GM18867 (cell line): ENCODE measurements around the gene AGXT2.
"Not testable (repeated sequence)": the region's sequence is repeated elsewhere in the genome, so short reads cannot be mapped to it uniquely, and the experiment has no call there.

Experiments used
- ATAC-seq: cut with Tn5 transposase; IDR thresholded peaks from one replicate; pipeline ENCODE4 v1.9.1; 2021; ENCODE audit warnings: mild to moderate bottlenecking, moderate library complexity; ENCODE audit not compliant: unreplicated experiment

The AGXT2 gene

GRCh38 chr5:35056686-35057085, 8.9 kb upstream of the AGXT2 start:
- no peak for ATAC-seq

- no peak for ATAC-seq
Observed at GRCh38 chr5:35052838-35053237, 5.1 kb upstream of the AGXT2 start.

DNA sequence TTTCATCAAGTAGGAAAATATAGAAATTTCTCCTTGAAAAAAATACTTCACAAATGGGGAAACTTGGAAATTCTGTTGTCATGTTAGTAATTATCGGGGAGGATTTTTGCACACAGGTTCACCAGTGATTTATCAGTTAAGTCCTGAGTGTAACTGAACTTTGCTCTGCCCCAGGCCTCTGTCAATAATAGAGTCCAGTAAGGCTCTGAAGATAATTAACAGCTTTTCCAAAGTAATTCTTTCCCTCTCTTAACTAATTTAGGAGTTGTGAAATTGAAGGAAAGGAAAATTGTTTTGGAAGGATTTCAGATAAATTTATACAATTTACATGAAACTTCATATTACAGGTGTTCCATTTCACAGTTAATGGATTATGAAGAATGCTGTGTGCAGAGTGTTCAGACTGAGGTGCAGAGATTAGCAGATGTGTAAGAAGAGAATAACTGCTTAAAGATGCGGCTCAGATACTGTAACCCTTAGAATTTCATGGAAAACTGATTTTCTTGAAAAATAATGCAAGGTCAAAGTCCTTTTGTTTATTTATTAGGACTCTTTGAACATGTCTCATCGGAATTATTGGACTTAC, 2.9 kb upstream of the AGXT2 start:
- ATAC-seq: no peak

DNA sequence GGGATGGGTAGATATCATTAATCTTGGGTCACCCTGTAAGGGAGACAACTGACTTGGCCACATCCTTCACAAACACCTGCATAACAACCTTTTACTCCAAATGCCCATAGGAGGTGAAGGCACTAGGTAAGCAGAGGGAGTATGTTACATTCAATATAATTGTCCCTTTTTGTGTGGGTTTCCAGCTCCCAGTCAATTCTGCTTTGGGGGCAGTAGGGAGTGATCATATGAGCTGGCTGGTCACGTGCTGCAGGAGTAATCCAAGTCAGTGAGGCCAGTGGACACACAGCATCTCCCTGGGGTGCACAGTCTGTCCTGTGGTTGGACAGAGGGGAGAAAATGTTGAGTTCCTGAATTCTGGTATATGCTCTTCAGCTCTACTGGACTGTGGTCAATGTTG, 1.2 kb upstream of the AGXT2 start:
- no peak for ATAC-seq

DNA sequence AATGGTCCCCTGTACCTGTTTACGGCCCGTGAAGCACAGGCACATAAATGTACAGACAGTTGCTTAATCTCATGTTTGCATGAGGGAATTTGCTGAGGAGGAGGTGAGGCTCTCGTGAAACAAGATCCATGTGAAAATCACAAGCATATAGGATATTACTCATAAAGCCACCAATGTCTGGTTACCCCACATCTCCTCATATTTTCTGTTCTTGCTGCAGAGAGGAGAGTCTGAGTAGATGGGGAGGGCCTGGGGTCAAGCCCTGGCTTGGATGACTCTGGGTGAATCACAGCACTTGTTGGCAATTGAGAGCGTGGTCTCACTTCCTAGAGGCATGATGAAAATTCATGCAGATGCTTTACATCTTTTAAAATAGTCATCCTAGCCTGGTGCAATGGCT, 975 bp downstream of the AGXT2 start:
- no peak for ATAC-seq

DNA sequence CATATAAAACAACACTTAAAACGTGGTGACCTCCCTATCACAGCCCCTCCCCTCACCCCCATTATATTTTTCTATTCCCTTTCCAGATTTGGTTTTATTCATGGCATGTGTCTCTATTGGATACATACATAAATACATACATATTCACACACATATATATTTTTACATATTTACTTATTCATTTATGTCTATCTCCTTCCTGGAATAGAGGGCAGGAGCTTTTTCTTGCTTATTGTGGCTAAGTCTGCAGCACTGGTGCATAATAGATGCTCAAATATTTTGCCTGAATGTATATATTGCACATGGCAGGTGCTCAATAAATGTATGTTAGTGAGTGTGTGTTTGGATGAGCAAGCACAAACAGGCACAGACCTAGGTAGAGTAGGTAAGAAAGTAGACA, 2.5 kb downstream of the AGXT2 start:
- no peak for ATAC-seq

DNA sequence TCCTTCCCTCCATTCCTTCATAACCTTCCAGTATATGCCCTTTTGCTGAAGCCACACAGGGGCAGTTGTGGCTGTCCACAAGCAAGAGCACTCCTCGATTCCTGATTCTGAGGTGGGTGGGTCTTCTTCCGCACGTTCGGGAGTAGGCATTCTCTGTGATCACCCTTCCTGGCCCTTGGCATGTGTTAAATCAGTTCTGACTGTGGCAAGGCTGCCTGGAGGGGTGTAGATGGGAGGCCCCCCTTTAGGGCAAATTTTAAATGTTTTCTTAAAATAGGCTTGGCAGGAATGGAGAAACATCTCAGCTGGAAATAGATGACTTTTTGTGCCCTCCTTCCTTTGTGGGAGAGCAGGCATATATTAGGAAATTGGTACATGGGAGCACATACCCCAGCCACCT, 3.1 kb downstream of the AGXT2 start:
- no peak for ATAC-seq

DNA sequence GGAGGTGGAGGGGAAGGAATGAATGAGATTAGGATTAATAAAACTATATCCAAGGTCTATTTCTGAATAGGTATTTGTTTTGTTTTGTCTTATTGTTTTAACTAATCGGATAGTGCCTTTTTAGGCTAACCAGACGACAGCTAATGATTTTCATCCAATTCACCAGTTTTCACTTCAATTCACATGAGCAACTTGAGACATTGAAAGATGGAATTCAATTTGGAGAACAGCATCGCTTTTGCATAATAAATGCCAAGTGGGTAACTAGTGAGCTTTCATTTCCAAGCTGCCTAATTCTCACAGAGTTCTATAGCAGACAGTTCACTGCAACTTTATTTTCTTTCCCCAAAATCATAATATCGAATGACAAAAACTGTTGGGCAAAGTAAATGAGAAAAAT, 5.0 kb downstream of the AGXT2 start:
- ATAC-seq: no peak

GRCh38 chr5:35041261-35041660, 6.5 kb downstream of the AGXT2 start:
- no peak for ATAC-seq

DNA sequence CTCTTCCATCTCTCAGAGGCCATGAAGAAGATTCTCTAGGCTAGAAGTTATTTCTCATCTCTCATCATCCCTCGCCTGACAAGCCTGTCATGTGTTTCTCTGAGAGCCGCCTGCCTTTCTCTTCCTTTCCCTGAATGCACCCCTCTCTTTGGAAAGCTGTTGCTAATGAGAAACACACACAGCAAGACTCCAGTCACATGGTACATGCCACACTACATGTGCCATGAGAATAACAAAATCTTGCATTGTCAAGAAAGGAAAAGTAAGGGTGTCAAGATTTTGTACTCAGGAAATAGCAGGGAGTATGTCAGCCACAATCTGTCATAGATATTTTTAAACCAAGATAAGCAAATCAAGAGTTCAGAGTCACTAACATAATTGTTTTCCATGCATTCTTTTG, 8.9 kb downstream of the AGXT2 start:
- no peak for ATAC-seq

- ATAC-seq: no peak
Observed at GRCh38 chr5:35036536-35036935, 11.2 kb downstream of the AGXT2 start.

DNA sequence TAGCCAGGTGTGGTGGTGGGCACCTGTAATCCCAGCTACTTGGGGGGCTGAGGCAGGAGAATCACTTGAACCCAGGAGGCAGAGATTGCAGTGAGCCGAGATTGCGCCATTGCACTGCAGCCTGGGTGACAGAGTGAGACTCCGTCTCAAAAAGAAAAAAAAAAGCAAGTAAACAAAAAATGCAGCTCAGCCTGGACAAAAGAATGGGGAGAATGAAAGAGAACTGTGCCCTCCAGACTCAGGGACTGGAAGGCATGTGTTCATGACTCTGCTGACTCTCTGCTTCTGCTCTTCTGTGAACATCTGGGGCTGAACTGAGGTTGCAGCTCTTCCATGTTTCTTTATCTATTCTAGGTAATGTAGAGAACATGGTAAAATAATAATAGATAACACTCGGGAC, 11.8 kb downstream of the AGXT2 start:
- not testable (repeated sequence) for ATAC-seq

- ATAC-seq: no peak
Observed at GRCh38 chr5:35035271-35035670, 12.5 kb downstream of the AGXT2 start.

DNA sequence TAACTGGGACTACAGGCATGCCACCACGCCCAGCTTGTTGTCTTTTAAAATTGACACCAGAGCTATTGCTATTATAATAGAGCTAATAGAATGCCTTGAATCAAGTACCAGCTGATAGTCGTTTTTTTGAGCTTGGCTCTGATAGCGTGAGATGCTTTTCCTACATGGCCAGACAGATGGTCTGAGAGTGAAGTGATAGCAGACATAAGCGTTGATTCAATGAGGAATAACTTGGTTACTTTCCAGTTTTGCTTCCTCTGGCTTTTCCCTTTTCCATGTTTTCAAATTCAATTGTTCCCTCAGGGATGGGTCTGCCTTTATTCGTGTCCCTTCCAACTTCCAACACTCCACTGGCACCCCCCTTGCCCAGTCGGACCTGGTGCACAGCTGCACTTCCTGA, 15.4 kb downstream of the AGXT2 start:
- no peak for ATAC-seq

- no peak for ATAC-seq
Observed at GRCh38 chr5:35031276-35031675, 16.5 kb downstream of the AGXT2 start.

GRCh38 chr5:35030426-35031100, 17.2 kb downstream of the AGXT2 start:
- ATAC-seq: no peak

GRCh38 chr5:35029333-35029732, 18.4 kb downstream of the AGXT2 start:
- no peak for ATAC-seq

DNA sequence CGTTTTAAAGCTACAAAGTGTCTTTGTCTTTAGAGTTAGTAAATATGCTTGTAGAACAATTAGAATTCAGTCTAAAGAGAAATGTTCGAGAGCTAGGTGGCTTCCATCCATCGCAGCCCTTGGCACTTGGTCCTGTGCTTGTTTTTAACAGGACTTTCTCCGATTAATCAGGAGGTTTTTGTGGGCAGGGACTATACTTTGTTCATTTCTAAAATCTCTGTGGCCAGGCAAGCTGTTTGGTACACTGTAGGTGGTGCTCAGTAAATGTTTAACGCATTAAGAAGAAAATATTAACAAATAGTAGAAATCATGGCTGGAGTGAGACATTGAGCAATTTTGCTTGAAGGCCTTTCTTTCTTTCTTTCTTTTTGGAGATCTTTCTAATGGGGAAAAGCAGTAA, 20.8 kb downstream of the AGXT2 start:
- ATAC-seq: no peak

DNA sequence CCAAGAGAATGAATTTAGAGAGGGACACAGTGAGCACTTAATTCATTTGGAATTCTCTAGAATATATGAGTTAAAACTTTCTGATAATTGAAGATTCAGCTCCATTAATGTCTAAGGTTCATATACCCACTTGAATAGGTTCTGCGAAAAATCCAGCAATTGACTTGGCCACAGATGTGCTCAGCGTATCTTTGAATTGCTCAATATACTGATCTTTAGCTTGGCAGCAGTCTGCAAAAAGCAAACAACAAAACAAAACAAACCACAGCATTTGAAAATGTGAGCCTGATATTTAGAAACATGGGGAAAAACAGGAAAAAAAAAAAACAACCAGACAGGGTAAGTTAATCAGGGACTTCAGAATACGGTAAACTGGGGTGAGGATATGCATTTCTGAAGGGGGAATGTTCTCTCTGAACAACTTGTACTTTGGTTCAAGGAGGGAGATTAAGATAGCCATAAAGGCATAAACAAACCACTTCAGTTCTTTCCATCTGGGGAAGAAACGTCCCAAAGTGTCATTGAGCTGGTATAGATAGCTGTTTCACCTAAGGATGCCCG, 21.4 kb downstream of the AGXT2 start:
- ATAC-seq: no peak

DNA sequence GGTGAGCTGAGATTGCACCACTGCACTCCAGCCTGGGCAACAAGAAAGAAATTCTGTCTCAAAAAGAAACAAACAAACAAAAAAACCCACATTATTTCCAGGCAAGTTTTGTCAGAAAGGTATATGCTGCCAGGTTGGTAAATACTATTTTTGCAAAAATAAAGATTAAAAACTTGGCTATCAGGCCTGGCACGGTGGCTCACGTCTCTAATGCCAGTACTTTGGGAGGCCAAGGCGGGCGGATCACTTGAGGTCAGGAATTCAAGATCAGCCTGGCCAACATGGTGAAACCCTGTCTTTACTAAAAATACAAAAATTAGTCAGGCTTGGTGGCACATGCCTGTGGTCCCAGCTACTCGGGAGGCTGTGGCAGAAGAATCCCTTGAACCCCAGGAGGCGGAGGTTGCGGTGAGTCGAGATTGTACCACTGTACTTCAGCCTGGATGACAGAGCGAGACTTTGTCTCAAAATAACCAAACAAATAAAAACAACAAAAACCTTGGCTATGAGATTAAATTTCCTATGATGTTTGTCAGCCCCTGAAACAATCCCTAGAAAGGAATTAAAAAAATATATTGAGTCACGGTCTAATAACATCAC, 22.7 kb downstream of the AGXT2 start:
- ATAC-seq: no peak

DNA sequence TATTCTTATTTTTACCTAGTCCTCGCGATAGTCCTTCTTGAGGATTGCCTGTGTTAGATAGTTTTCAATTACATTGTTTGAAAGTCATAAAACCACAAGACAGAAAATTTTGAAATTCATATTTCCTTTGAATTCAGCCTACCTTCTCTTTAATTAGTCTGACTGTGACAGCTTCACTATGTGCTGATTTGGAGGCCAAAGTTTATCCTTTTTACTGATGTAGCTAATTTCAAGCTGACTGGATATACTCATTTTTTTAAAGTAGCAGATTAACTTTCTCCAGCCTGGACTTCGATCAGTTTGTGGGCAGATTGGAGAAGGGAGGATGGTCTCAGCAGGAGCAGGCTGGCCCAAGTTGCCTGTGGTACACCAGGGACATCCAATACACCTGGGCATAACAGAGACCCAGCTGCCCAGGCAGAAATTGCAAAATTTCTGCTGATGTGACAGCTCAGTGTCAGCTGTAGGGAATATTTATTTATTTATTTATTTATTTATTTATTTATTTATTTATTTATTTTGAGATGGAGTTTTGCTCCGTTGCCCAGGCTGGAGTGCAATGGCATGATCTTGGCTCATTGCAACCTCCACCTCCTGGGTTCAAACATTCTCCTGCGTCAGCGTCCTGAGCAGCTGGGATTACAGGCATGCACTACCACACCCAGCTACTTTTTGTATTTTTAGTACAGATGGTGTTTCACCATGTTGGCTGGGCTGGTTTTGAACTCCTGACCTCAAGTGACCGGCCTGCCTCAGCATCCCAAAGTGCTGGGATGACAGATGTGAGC, 24.2 kb downstream of the AGXT2 start:
- no peak for ATAC-seq
